Measurements from ENCODE around the gene CYP27B1. TPM values are rescaled to one million over a fixed set of nuclear protein-coding genes. Genes with fewer than 3 reads are reported as not detected.

Gene CYP27B1
- total and polyA plus RNA-seq, 9 of the 15 experiments (the other 6 are each of a cell fraction or from before 2014, with no cell fraction given) = 0.18 to 4.2 (median 1.8) TPM

GRCh38 chr12:57803319-57803893 is 36.5 kb upstream of the CYP27B1 start (continued):
- no peak for TF ChIP-seq ZNF586 (CRISPR knock-in tag; conservative IDR thresholded peaks at IDR 0.05)
- no peak for TF ChIP-seq ZKSCAN3 (CRISPR knock-in tag; IDR thresholded peaks at IDR 0.05)
- no peak for TF ChIP-seq MAFG (tag; conservative IDR thresholded peaks at IDR 0.05)
- no peak for TF ChIP-seq RBM22 (IDR thresholded peaks at IDR 0.05; ENCODE audit: low read depth, low read length, poor library complexity, severe bottlenecking)
- 0 out of 2 replicates have a peak, but pooled peaks have one; percentile 41 for TF ChIP-seq XRCC5 (IDR thresholded peaks at IDR 0.05; ENCODE audit: low read depth, low read length)
- no peak for TF ChIP-seq HCFC1 (IDR thresholded peaks at IDR 0.05; ENCODE audit: low read depth, low read length)
- no peak for TF ChIP-seq ATF1 (CRISPR knock-in tag; IDR thresholded peaks at IDR 0.05)
- no peak for TF ChIP-seq ATF1 (tag; IDR thresholded peaks at IDR 0.05)
- no peak for TF ChIP-seq ZNF217 (CRISPR knock-in tag; IDR thresholded peaks at IDR 0.05)
- no peak for TF ChIP-seq POLR2B (IDR thresholded peaks at IDR 0.05; ENCODE audit: low read depth, partially characterized antibody)
- no peak for TF ChIP-seq NFATC3 (IDR thresholded peaks at IDR 0.05)
- no peak for TF ChIP-seq ZBTB34 (CRISPR knock-in tag; IDR thresholded peaks at IDR 0.05)
- TF ChIP-seq LEF1 (IDR thresholded peaks at IDR 0.05) = no peak
- TF ChIP-seq MLX (CRISPR knock-in tag; conservative IDR thresholded peaks at IDR 0.05) = no peak
- TF ChIP-seq RAD21 (CRISPR knock-in tag; conservative IDR thresholded peaks at IDR 0.05 in 1 of 2, IDR thresholded peaks at IDR 0.05 in 1 of 2) = peak; percentile 46 to 73
